EL (cell line): Measurements from ENCODE around the gene CCSER1.
"Not testable (repeated sequence)": the region's sequence is repeated elsewhere in the genome, so short reads cannot be mapped to it uniquely, and the experiment has no call there.

ENCODE experiments used
- DNase-seq: peaks from one replicate; pipeline ENCODE4 v3.0.0-alpha.2; 2016

The CCSER1 gene

GRCh38 chr4:90580326-90580725, 453.1 kb downstream of the CCSER1 start:
- DNase-seq = no peak

GRCh38 chr4:90582087-90582486, 454.9 kb downstream of the CCSER1 start:
- DNase-seq = no peak

- no peak for DNase-seq
Measured at GRCh38 chr4:90584051-90584450, 456.9 kb downstream of the CCSER1 start.

GRCh38 chr4:90585961-90586360, 458.8 kb downstream of the CCSER1 start:
- no peak for DNase-seq

- no peak for DNase-seq
Measured at GRCh38 chr4:90586799-90587198, 459.6 kb downstream of the CCSER1 start.

- DNase-seq = no peak
Measured at GRCh38 chr4:90597927-90598326, 470.7 kb downstream of the CCSER1 start.

GRCh38 chr4:90598741-90599140, 471.5 kb downstream of the CCSER1 start:
- DNase-seq = no peak

GRCh38 chr4:90602726-90603125, 475.5 kb downstream of the CCSER1 start:
- DNase-seq = no peak

GRCh38 chr4:90603540-90603939, 476.3 kb downstream of the CCSER1 start:
- no peak for DNase-seq

- no peak for DNase-seq
Measured at GRCh38 chr4:90606781-90607180, 479.6 kb downstream of the CCSER1 start.

GRCh38 chr4:90614371-90614770, 487.2 kb downstream of the CCSER1 start:
- DNase-seq = no peak

- DNase-seq = no peak
Measured at GRCh38 chr4:90621080-90621479, 493.9 kb downstream of the CCSER1 start.

GRCh38 chr4:90624781-90625180, 497.6 kb downstream of the CCSER1 start:
- DNase-seq = no peak

GRCh38 chr4:90641861-90642599, 514.8 kb downstream of the CCSER1 start:
- no peak for DNase-seq

GRCh38 chr4:90643156-90643555, 516.0 kb downstream of the CCSER1 start:
- DNase-seq = no peak

GRCh38 chr4:90648311-90648710, 521.1 kb downstream of the CCSER1 start:
- DNase-seq = no peak

GRCh38 chr4:90648791-90649190, 521.6 kb downstream of the CCSER1 start:
- DNase-seq = no peak

- DNase-seq = no peak
Measured at GRCh38 chr4:90660672-90661071, 533.5 kb downstream of the CCSER1 start.

- no peak for DNase-seq
Measured at GRCh38 chr4:90670183-90670582, 543.0 kb downstream of the CCSER1 start.

GRCh38 chr4:90689739-90690138, 562.5 kb downstream of the CCSER1 start:
- no peak for DNase-seq

GRCh38 chr4:90695411-90695810, 568.2 kb downstream of the CCSER1 start:
- no peak for DNase-seq

GRCh38 chr4:90705501-90705900, 578.3 kb downstream of the CCSER1 start:
- DNase-seq = not testable (repeated sequence)

GRCh38 chr4:90715242-90715641, 588.0 kb downstream of the CCSER1 start:
- DNase-seq = no peak

GRCh38 chr4:90718931-90719330, 591.7 kb downstream of the CCSER1 start:
- no peak for DNase-seq

GRCh38 chr4:90727938-90728337, 600.7 kb downstream of the CCSER1 start:
- no peak for DNase-seq
